Renal pelvis (tissue), 4 donors: ENCODE measurements around the gene CCL20. TPM values are rescaled to one million over a fixed set of nuclear protein-coding genes. Genes with fewer than 3 reads are reported as not detected.

ENCODE experiments used
- DNase-seq: peaks from one replicate; pipeline ENCODE4 v3.0.0-alpha.2; 2013
- polyA plus RNA-seq, 3 donors: library from polyadenylated mRNA; unstranded; fragments of 120-200 nt; gene quantifications; one replicate each; pipeline ENCODE4 v1.2.1, GENCODE V29; 2013; ENCODE audit not compliant: insufficient read length in 3 of 3

The CCL20 gene
- polyA plus RNA-seq, 3 donors, result 0.60 to 0.66 TPM; not detected in 1

GRCh38 chr2:227799202-227799601, 14.4 kb upstream of the CCL20 start:
- DNase-seq, result no peak

- DNase-seq, result no peak
These were observed 10.8 kb upstream of the CCL20 start for GRCh38 chr2:227802882-227803281.

GRCh38 chr2:227804975-227805374, 8.7 kb upstream of the CCL20 start:
- no peak for DNase-seq

- DNase-seq, result no peak
These were observed 8.1 kb upstream of the CCL20 start for GRCh38 chr2:227805578-227805977.

- DNase-seq, result no peak
These were observed 4.7 kb upstream of the CCL20 start for GRCh38 chr2:227808936-227809335.

GRCh38 chr2:227812001-227812400, 1.6 kb upstream of the CCL20 start:
- no peak for DNase-seq

GRCh38 chr2:227813229-227813561, 447 bp upstream of the CCL20 start:
- no peak for DNase-seq

GRCh38 chr2:227815066-227815465, 1.4 kb downstream of the CCL20 start:
- DNase-seq, result no peak

- DNase-seq, result no peak
These were observed 3.1 kb downstream of the CCL20 start for GRCh38 chr2:227816507-227817294.

GRCh38 chr2:227817336-227817735, 3.7 kb downstream of the CCL20 start:
- DNase-seq, result no peak

GRCh38 chr2:227817850-227818674, 4.4 kb downstream of the CCL20 start:
- DNase-seq, result peak; percentile 12

GRCh38 chr2:227818675-227819397, 5.2 kb downstream of the CCL20 start:
- no peak for DNase-seq

GRCh38 chr2:227819398-227819697, 5.7 kb downstream of the CCL20 start:
- peak; percentile 17 for DNase-seq

- no peak for DNase-seq
These were observed 7.7 kb downstream of the CCL20 start for GRCh38 chr2:227821043-227821942.

GRCh38 chr2:227822416-227823003, 8.9 kb downstream of the CCL20 start:
- no peak for DNase-seq

GRCh38 chr2:227823922-227824321, 10.3 kb downstream of the CCL20 start:
- no peak for DNase-seq

- DNase-seq, result no peak
These were observed 11.1 kb downstream of the CCL20 start for GRCh38 chr2:227824711-227825110.

GRCh38 chr2:227826019-227826521, 12.4 kb downstream of the CCL20 start:
- no peak for DNase-seq

GRCh38 chr2:227826563-227826962, 12.9 kb downstream of the CCL20 start:
- DNase-seq, result no peak

GRCh38 chr2:227827143-227827542, 13.5 kb downstream of the CCL20 start:
- DNase-seq, result no peak

- DNase-seq, result no peak
These were observed 14.9 kb downstream of the CCL20 start for GRCh38 chr2:227828477-227828912.
